HTR-8/SVneo (cell line): Measurements from ENCODE around the gene CDH13.
A peak's percentile ranks its signal among the peaks of the same experiment; 100 is the strongest.

ENCODE experiments used
- DNase-seq: peaks from one replicate; pipeline ENCODE4 v3.0.0; 2011; ENCODE audit warnings: low spot score, mixed read lengths; ENCODE audit not compliant: insufficient read length
- FAIRE-seq: peaks from 2 replicates; lab custom pipeline; 2011; peaks lifted over from hg19 to GRCh38; lab: Jason Lieb, UNC

CDH13 gene

DNA sequence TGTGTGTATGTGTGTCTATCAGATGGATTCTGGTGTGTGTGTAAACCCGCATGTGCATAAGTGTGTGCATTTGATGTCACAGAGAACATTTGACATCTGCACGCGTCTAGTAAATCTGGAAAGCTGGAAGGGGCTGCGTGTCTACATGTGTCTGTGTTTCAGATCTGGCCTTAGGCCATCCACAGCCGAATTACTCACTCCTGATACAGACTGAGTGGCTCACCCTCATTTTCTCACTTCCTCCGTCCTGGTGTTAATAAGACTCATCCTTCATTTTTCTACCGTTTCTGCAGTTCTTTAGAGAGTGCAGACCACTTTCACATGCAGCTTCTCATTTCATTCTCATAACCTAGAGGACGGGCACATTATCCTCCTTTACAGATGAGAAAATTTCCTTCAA lies 491.6 kb downstream of the CDH13 start:
- DNase-seq (no peak), FAIRE-seq (no peak)

DNA sequence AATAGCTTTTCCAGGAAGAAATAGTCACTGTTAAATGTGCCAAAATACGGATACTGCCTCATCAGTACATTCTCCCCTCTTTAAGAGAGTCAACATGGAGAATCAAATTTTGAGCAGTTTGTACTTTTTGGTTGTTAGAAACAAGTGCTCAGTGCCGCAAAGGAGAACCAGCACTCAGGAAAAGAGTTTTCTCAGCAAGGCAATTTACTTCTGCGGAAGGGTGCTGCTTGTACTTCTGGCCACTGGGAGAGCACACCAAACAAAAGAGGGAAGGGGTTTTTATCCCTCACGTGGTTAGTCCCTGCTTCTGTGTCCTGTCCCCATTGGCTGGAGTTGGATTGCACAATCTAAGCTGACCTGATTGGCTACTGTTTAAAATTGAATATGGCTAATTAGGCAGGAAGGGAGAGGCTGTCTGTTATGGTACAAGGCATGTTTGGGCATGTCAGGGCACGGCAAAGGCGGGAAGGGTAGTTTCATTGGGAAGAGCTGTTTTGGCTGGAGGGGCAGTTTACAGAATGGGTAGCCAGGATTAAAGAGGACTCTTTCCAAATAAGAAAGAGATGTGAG lies 499.3 kb downstream of the CDH13 start:
- DNase-seq (no peak), FAIRE-seq (peak; percentile 20)

DNA sequence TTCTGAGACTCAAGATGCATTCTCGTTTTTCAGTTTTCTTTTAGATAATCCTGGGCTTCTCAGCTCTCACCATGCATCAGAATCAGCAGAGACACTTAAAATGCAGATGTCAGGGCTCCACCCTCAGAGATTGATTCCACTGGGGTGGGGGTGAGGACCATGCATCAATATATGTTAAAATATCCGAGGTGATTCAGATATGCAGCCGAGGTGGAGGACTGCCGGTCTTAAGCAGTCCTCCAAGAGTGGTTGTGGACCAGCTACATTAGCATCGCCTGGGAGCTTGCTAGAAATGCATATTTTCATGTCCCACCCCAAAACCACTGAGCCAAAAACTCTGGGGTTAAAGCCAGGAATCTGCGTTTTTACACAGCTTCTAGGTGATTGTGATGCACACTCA lies 501.3 kb downstream of the CDH13 start:
- FAIRE-seq (no peak), DNase-seq (no peak)

DNA sequence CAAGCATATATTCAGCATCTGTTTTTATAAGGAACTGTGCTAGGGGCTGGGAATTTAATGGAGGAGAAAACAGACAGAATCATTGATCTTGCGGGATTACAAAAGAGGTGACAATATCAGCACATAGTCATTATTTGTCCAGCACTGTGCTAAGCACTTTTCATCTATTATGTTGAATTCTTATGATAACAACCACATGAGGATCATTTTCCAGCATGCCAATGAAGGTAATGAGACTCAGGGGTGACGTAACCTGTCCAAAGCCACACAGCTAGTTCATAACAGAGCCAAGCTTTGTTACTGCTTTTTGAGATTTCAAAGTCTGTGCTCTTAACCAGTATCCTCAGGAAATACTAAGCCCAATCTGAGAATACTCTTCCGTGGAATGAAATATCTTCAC lies 503.3 kb downstream of the CDH13 start:
- no peak for DNase-seq
- FAIRE-seq: no peak

DNA sequence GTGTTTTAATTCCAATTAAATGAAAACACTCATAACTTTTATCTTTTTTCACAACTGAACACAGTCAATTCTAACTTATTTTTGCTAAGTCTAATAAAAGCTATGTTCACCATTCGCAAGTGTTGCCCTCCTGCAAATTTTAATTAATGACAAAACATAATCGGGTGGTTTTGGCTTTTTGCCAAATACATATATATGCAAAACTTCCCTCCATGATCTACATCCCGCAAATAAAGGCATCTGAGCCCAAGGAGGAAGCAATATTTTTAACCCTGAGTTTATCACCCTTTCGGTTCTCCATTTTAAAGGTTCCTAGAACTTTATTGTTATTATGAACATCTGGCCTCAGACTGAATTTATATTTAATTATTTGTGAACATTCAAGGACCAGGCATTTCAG lies 507.9 kb downstream of the CDH13 start:
- DNase-seq (no peak), FAIRE-seq (no peak)

DNA sequence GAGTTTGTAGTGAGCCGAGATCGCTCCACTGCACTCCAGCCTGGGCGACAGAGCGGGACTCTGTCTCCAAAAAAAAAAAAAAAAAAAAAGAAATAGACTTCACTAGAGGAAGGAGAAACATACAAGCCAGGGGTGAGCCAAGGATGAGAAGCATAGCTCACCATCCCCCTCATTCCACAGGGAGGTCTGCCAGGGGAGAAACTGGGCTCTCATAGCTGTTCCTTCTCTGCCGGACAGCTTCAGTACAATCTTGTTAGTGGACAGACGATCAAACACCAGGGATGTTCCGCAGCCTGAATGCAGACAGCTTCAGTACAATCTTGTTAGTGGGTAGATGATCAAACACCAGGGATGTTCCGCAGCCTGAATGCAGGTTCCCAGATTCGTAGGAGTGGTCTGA lies 509.6 kb downstream of the CDH13 start:
- DNase-seq (no peak), FAIRE-seq (no peak)

DNA sequence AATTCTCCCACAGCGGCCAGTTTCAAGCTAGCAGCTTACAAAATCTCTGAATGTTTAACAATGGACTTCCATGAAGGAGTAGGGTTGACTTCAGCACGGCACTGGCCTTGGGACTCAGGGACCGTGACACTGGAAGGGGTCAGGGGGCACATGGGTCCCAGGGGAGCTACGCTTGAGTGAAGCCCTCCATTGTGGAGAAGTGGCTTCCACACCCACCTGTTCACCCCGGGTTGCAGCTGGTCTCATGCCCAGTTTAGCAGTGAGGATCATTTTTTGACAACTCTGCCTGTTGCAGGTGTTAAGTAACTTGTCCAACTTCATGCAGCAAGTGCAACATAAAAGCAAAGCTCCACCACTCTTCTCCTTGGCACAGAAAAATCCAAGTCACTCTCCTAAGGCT lies 510.2 kb downstream of the CDH13 start:
- DNase-seq: no peak
- FAIRE-seq: no peak

DNA sequence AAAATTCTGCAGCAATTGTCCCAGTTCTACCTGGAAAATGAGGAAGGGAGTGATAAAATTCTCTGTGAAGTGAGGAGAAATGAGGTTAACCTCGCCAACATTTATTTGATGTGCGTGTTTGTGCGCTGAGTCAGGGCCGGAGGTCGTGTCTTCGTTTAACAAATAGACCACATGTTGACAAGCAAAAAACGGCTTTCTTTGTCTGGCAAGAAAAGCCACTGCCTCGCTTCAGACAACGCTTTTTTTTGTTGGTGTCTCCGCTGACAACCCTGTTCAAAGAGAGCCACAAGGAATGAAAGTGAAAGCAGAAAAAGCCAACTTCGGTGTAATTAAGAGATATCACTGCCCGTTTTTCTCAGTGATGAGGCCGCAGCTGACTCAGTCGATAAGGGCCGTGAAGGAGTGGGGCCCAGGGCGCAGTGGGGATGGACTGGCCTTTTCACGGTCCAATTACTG lies 510.6 kb downstream of the CDH13 start:
- FAIRE-seq (no peak), DNase-seq (no peak)

DNA sequence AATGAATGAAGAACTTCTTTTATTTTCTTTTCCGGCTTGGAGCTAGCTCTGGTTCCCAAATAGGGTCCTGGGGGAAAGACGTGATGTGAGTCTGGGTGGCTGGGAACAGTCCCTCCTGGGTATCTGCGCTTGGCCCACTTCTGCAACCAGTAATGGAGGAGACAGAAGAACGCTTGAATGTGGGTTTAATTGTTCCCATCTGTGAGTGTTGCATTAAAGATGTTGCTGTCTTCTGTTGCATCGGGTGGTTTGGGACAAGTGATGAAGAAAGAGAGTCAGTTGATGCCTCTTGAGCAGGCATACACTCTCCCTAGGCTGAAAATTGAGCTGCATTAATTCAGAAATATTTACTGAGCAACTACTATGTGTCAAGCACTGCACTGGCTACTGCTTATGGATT lies 511.1 kb downstream of the CDH13 start:
- DNase-seq: no peak
- FAIRE-seq: no peak

DNA sequence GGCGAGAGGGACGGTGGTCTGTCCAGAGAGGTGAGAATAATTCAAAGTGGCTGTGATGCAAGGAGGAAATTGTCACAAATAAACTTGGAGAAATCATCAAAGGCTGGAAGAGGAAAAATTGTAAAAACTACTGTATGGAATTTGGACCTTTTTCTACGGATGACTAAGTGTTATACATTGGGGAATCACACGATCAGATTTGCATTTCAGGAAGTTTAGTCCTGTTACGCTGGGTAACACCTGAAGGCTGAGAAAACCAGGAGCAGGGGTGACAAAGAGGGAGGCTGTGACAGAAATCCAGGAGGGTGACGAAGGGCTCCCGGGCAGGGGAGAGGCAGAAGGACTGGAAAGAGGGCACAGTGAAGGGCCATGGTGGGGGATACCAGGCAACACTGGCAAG lies 511.7 kb downstream of the CDH13 start:
- DNase-seq: no peak
- FAIRE-seq: no peak

DNA sequence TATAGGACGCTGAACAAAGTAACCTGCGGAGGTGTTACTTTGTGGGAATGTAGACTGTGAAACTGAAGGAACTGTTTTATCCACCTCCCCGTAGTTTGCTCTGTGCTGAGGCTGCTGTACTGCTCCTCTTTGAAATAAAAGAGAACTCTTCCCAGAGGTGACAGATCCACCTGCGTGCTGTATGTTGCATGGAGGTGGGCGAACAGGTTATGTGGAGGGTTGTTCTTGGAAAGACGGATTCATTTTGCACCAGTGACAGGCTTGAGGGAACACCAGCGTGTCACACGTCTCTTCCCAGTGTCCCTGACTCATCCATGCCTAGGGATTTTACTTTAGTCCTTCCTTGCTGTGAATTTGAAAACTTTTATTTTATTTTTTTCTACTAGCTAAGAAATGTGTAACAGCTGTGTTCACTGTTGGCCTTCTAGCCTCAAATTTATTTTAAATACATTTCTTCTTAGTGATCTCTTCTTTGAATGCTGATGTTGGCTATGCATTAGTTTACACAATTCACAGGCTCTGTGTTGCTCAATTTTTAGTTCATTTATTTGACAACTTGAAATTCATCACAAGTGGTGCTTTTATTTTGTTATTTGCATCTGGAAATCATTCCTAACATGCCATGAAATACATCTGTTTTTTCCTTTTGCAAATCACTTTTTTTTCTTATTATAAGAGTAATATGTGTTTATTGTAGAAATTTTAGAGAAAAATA lies 512.4 kb downstream of the CDH13 start:
- FAIRE-seq (no peak), DNase-seq (no peak)

DNA sequence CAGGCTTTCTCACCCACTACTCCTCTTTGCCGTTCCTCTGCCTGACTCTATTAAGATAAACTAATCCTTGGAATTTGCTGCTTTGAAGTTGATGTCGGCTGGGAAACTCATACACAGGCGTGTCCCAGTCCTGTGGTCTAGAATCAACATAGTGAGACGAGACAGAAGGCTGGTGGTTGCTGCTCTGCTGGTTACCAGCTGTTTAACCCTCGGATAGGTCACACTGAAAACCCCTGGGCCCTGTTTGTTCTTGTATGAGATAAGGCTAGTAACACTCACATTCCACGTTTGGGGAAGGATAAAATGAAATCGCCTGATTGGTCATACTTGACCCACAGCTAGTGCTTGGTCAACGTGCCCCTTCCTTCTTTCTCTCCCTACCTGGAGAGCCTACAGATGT lies 517.0 kb downstream of the CDH13 start:
- FAIRE-seq (no peak), DNase-seq (no peak)

DNA sequence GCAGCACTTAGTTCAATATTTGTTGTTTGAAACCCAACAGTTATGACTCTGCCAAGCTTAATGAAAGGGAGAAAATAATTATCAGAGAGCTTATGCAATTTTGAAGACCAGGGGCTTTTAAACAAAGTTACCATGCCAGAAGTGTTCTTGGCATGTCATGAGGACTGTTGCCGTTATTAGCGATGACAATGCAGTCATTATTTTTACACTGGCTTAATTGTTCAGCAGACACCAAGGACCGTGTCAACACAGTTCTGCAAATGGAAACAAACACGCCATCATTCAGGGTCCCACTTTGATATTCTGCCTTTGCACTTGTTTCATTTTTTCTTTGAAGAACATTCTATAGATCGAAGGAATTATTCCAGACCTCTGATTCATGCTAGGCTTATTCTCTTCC lies 518.5 kb downstream of the CDH13 start:
- no peak for FAIRE-seq
- no peak for DNase-seq

DNA sequence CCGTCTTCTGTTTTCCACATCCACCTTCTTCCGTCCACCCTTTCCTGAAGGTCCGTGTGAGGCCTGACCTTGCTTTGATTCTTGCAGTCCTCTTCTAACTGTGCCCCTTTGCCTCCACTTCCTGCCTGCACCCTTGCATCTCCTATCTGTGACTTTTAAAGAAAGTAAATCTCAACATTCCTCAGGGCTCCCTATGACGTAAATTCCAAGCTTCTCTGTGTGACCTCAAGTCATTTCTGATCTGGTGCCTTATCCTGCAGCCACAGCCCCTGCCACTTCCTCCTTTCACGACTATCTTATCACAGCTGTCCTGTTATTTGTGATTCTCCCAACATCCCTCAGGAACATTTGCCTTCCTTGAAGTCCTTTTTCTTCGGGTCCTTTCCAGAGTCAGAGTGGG lies 520.5 kb downstream of the CDH13 start:
- FAIRE-seq: no peak
- no peak for DNase-seq

DNA sequence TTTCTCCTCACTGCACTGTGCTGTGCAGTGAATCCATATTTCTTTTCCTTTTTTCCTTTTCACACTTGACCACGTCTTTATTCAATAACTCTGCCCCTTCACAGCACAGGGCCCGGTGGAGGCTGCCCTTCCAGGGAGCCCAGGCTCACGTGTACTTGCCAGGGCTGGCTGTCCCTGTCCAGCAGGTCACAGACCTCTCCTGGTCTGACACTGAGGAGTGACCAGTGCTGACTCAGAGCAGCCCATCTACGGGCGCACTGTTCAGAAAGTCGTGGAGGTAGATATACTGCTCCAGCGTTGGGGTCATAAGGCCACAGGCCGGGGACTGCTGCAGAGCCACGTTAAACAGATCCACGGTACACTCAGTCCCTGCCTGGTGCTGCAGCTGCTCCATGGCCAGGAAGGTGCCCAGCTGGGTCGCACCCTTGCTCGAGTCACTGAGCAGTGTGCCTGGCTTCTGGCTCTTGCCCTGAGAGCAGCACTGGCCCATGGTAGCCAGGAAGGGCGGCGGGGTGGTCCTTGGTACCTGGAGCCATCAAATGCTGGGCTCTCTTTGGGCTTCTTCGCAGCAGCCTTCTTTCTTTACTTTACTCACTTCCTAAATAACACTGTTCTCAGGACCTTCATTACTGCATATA lies 531.7 kb downstream of the CDH13 start:
- no peak for DNase-seq
- FAIRE-seq: no peak

DNA sequence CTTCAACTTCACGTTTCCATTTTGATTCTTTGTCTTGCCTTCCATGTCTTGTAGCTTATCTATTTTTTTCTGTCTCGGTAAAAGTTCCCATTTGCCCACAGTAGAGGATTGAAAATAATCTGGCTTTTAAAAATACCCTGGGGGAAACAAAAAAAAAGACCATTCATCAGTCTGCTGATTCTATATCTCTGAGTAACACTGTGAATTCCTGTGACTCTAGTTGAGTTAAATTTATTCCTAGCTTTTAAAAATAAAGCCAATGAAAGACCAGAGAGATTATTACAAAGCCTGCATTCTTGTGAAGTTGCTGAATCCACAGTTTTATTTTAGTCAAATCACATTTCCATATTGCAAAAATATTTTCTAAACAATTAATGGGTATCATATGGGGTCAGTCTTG lies 532.3 kb downstream of the CDH13 start:
- FAIRE-seq (no peak), DNase-seq (no peak)

DNA sequence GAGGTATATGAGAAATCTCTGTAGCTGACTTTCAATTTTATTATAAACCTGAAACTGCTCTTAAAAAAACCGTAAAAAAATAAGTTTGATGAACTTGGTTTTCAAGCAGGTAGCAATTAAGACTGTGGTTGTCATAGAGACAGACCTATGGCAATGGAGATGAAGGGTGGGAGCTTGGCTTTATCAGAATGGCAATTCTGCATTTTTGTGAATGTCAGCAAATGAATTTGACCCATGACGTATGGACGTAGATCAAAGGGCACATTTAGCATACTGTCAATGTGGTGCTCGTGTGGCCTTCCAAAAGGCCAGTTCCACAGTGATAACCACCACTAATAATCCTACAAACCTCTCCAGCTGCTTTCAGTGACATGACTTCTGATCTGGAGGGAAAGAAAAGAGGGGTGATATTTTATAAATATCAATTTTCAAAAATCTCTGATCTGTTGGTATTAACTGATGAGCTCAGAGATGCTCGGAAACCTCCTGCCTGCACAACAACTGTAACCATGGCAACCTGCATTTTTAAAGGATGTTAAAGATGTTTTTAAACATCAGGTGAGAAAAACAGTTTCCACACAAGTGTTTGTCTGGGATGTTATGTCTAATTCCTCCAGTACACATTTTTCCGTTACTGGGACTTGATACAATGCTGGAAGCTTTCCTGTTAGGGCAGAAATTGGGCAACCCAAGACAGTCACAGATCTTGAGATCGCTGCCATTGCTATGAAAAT lies 533.7 kb downstream of the CDH13 start:
- FAIRE-seq (peak; percentile 4), DNase-seq (no peak)

DNA sequence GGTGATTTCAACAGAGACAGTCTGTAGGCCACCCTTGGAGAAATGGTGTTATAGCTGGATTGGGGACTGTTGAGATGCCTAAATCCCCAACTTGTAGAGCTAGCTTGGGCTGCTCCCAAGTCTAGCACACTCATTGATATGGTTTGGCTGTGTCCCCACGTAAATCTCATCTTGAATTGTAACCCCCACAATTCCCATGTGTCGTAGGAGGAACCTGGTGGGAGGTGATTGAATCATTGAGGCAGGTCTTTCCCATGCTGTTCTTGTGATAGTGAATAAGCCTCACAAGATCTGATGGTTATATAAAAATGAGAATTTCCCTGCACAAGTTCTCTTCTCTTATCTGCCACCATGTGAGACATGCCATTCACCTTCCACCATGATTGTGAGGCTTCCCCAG lies 536.0 kb downstream of the CDH13 start:
- DNase-seq (no peak), FAIRE-seq (no peak)

DNA sequence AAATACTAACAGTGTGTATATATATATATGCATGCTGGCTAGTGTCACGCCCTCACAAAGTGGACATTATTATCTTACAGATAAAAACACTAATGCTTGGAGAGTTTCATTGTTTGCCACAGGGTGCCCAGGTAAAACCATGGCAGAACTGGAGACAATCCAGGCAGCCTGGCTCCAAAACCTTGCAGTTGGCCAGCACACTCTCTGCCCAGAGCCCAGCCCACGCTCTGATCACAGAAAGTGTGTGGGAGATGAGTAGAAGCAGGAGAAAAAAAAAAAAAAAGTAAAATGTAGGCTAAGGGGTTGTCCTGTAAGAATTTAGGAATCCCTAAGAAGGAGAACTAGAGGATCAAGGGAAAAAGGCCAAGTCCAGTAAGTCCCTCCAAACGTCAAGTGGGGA lies 538.0 kb downstream of the CDH13 start:
- FAIRE-seq: no peak
- no peak for DNase-seq

DNA sequence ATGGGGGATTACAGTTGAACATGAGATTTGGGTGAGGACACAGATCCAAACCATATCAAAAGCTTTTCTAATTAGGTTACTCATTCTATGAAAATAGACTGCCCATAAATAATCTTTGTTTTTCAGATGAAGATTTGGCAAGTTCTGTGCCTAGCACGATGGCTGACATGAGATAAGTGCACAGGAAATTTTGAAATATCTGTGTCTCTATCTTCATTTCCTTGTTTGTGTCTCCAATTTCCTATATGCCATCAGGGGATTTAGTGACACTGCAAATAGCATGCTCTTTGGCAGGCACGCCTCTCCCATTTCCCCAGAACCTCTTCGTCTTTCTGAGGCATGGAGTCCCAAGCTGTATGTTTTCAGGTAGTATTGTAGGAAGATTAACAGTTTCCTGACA lies 544.6 kb downstream of the CDH13 start:
- no peak for FAIRE-seq
- DNase-seq: no peak

DNA sequence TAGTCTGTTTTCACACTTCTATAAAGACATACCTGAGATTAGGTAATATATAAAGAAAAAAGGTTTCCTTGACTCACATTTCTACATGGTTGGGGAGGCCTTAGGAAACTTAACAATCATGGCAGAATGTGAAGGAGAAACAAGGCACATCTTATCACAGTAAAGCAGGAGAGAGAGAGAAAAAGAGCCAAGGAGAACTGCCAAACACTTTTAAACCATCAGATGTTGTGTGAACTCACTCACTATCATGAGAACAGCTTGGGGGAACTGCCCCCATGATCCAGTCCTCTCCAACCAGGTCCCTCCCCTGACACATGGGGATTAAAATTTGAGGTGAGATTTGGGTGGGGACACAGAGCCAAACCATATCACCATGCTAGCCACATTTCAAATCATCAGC lies 547.9 kb downstream of the CDH13 start:
- no peak for DNase-seq
- FAIRE-seq: peak; percentile 55
